Loucy (cell line): ENCODE results near the gene EEIG2.
"Not testable (repeated sequence)": the region's sequence is repeated elsewhere in the genome, so short reads cannot be mapped to it uniquely, and the experiment has no call there.

Experiments used
- H2AFZ ChIP-seq: fragments of 200-600 bp; sonication (generic); 2 replicates; pipeline ENCODE4 v1.6.0; 2016; ENCODE audit warnings: antibody characterized with exemption, mild to moderate bottlenecking, low read length, moderate library complexity
- H3F3A ChIP-seq: fragments of 200-600 bp; 2 replicates; pipeline ENCODE4 v1.6.0; 2016; ENCODE audit warnings: antibody characterized with exemption, low read depth, mild to moderate bottlenecking
- H3K27me3 ChIP-seq: fragments of 200-600 bp; sonication (generic); 2 replicates; pipeline ENCODE4 v1.6.1; 2014; ENCODE audit warnings: low read length, mild to moderate bottlenecking; ENCODE audit not compliant: insufficient read depth, poor library complexity, severe bottlenecking
- H3K36me3 ChIP-seq: fragments of 200-600 bp; sonication (generic); 2 replicates; pipeline ENCODE4 v1.6.1; 2016; ENCODE audit warnings: low read length; ENCODE audit not compliant: insufficient read depth
- H3K4me1 ChIP-seq: fragments of 200-600 bp; sonication (generic); 2 replicates; pipeline ENCODE4 v1.5.1; 2014; ENCODE audit warnings: low read length, mild to moderate bottlenecking; ENCODE audit not compliant: insufficient read depth, poor library complexity, severe bottlenecking
- H3K4me2 ChIP-seq: fragments of 200-600 bp; sonication (generic); 2 replicates; pipeline ENCODE4 v1.6.0; 2014; ENCODE audit warnings: antibody characterized with exemption, low read length, low read depth, mild to moderate bottlenecking; ENCODE audit not compliant: poor library complexity, severe bottlenecking
- H3K4me3 ChIP-seq: fragments of 200-600 bp; sonication (generic); 2 replicates; pipeline ENCODE4 v1.5.1; 2014; ENCODE audit warnings: low read length, mild to moderate bottlenecking, mixed read lengths; ENCODE audit not compliant: poor library complexity, severe bottlenecking
- H3K79me2 ChIP-seq: fragments of 200-600 bp; sonication (generic); 2 replicates; pipeline ENCODE4 v1.6.1; 2014; ENCODE audit warnings: low read length; ENCODE audit not compliant: insufficient read depth
- H3K9ac ChIP-seq: fragments of 200-600 bp; sonication (generic); 2 replicates; pipeline ENCODE4 v1.6.0; 2014; ENCODE audit warnings: mild to moderate bottlenecking, low read depth, low read length, moderate library complexity; ENCODE audit not compliant: poor library complexity, severe bottlenecking
- H3K9me2 ChIP-seq: fragments of 200-600 bp; sonication (generic); replicated peaks from 2 replicates; pipeline ENCODE4 v1.6.1; 2016; ENCODE audit warnings: low read depth, low read length, mixed read lengths
- H3K9me3 ChIP-seq: fragments of 200-600 bp; sonication (generic); 2 replicates; pipeline ENCODE4 v1.6.1; 2014; ENCODE audit warnings: mild to moderate bottlenecking, antibody characterized with exemption, low read length, low read depth; ENCODE audit not compliant: insufficient read depth
- H4K20me1 ChIP-seq: fragments of 200-600 bp; sonication (generic); 2 replicates; pipeline ENCODE4 v1.6.0; 2014; ENCODE audit warnings: antibody characterized with exemption, low read length, mild to moderate bottlenecking; ENCODE audit not compliant: insufficient read depth, poor library complexity, severe bottlenecking
- EZH2phosphoT487 ChIP-seq: fragments of 200-600 bp; IDR thresholded peaks from 2 replicates; pipeline ENCODE4 v1.6.1; 2018; ENCODE audit warnings: antibody characterized with exemption, mild to moderate bottlenecking, moderate library complexity, borderline replicate concordance
- TF ChIP-seq, protein P1 (sequence below): fragments of 200-600 bp; sonication (generic); conservative IDR thresholded peaks from 2 replicates; pipeline ENCODE4 v1.5.1; 2014; ENCODE audit warnings: mild to moderate bottlenecking, antibody characterized with exemption, low read length

The EEIG2 gene

DNA sequence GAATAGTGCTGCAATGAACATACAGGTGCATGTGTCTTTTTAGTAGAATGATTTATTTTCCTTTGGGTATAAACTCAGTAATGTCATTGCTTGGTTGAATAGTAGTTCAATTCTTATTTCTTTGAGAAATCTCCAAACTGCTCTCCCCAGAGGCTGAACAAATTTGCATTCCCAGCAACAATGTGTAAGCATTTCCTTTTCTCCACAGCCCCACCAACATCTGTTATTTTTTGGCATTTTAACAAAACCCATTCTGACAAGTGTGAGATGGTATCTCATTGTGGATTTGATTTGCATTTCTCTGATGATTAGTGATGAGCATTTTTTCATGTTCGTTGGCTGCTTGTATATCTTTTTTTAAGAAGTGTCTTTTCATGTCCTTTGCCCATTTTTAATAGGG, 21.9 kb upstream of the EEIG2 start:
- Histone ChIP-seq H3K9me3 (peaks cover 8% of the 10 kb centered on the region; the same call in 1 of the 2 replicates), H3K4me2 (no peak overlapping the region), H3K9me2 (no peaks in the 10 kb centered on the region), H3K79me2 (no peaks in the 10 kb centered on the region), H3K9ac (no peak overlapping the region), H3K4me1 (peaks cover 17% of the 10 kb centered on the region), H3F3A (peaks cover 6% of the 10 kb centered on the region; the same call in 1 of the 2 replicates), H2AFZ (no peak overlapping the region), H4K20me1 (no peaks in the 10 kb centered on the region), H3K4me3 (no peak overlapping the region), H3K27me3 (no peaks in the 10 kb centered on the region), H3K36me3 (no peaks in the 10 kb centered on the region)
- no peak for TF ChIP-seq EZH2phosphoT487
- TF ChIP-seq, protein P1, sequence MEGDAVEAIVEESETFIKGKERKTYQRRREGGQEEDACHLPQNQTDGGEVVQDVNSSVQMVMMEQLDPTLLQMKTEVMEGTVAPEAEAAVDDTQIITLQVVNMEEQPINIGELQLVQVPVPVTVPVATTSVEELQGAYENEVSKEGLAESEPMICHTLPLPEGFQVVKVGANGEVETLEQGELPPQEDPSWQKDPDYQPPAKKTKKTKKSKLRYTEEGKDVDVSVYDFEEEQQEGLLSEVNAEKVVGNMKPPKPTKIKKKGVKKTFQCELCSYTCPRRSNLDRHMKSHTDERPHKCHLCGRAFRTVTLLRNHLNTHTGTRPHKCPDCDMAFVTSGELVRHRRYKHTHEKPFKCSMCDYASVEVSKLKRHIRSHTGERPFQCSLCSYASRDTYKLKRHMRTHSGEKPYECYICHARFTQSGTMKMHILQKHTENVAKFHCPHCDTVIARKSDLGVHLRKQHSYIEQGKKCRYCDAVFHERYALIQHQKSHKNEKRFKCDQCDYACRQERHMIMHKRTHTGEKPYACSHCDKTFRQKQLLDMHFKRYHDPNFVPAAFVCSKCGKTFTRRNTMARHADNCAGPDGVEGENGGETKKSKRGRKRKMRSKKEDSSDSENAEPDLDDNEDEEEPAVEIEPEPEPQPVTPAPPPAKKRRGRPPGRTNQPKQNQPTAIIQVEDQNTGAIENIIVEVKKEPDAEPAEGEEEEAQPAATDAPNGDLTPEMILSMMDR, result no peak

DNA sequence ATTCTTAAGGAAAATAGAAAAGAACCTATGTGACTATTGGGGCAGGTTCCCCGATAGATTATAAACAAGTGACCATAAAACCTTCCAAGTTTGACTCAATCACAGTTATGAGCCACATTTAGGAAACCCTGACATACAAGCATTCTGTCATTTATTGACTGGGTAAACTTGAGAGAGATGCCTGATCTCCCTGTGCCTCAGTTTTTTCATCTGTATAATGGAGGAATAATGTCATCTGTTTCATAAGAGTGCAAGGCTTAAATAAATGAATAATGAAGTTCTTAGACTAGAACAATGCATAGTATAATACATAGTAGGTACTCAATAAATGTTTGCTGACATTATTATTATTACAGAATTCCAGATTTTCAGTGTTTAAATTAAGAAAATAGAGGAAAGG, 18.9 kb upstream of the EEIG2 start:
- no peaks in the 10 kb centered on the region for H4K20me1 ChIP-seq
- no peak overlapping the region for H3K4me2 ChIP-seq
- TF ChIP-seq, protein P1, result no peak
- no peak for TF ChIP-seq EZH2phosphoT487
- H2AFZ ChIP-seq, result no peak overlapping the region
- H3K9me2 ChIP-seq, result no peaks in the 10 kb centered on the region
- no peaks in the 10 kb centered on the region for H3K4me1 ChIP-seq
- H3K79me2 ChIP-seq, result no peaks in the 10 kb centered on the region
- no peaks in the 10 kb centered on the region for H3K27me3 ChIP-seq
- no peaks in the 10 kb centered on the region for H3F3A ChIP-seq
- H3K4me3 ChIP-seq, result no peak overlapping the region
- H3K9ac ChIP-seq, result no peak overlapping the region
- peaks cover 8% of the 10 kb centered on the region; the same call in 1 of the 2 replicates for H3K9me3 ChIP-seq
- H3K36me3 ChIP-seq, result no peaks in the 10 kb centered on the region

DNA sequence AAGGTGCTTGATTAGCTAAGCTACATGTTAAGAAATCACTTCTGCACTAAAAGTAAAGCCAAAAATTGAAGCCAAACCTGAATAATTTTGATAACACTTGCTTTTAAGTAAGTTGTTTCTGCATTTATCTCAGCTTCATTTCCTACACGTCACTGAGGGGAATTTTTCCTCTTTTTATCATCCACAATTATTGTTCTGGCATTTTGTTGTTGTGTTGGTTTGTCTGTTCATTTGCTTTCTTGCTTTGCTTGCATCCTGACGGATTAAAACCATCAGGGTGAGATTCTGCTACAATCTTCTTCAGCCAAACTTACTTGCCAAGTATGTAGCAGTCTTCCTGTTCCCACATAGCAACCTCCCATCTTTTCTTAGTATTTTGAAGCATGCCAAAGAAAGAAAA, 18.0 kb upstream of the EEIG2 start:
- Histone ChIP-seq H3K9ac (no peak overlapping the region), H3K36me3 (no peaks in the 10 kb centered on the region), H3K4me3 (no peak overlapping the region), H3K9me2 (no peaks in the 10 kb centered on the region), H4K20me1 (no peaks in the 10 kb centered on the region), H3K4me1 (no peaks in the 10 kb centered on the region), H3K4me2 (no peak overlapping the region), H3K79me2 (no peaks in the 10 kb centered on the region), H2AFZ (no peak overlapping the region), H3F3A (no peaks in the 10 kb centered on the region), H3K9me3 (peaks cover 8% of the 10 kb centered on the region; the same call in 1 of the 2 replicates), H3K27me3 (no peaks in the 10 kb centered on the region)
- TF ChIP-seq, protein P1, result no peak
- no peak for TF ChIP-seq EZH2phosphoT487

DNA sequence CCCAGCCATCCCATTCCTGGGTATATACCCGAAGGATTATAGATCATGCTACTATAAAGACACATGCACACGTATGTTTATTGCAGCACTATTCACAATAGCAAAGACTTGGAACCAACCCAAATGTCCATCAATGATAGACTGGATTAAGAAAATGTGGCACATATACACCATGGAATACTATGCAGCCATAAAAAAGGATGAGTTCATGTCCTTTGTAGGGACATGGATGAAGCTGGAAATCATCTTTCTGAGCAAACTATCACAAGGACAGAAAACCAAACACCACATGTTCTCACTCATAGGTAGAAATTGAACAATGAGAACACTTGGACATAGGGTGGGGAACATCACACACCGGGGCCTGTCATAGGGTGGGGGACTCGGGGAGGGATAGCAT, 12.4 kb upstream of the EEIG2 start:
- H3F3A ChIP-seq, H3K9ac ChIP-seq, H3K9me2 ChIP-seq, H3K4me3 ChIP-seq, H2AFZ ChIP-seq, H3K27me3 ChIP-seq, H3K79me2 ChIP-seq, H3K9me3 ChIP-seq, H4K20me1 ChIP-seq, H3K4me2 ChIP-seq, H3K36me3 ChIP-seq, H3K4me1 ChIP-seq: not testable (repeated sequence)
